ENCODE measurements around the gene RNF223. TPM values are rescaled to one million over a fixed set of nuclear protein-coding genes. Genes with fewer than 3 reads are reported as not detected.
A peak's percentile ranks its signal among the peaks of the same experiment; 100 is the strongest.

RNF223 gene
- total and polyA plus RNA-seq, 2 of the 8 experiments (the other 6 are each of a cell fraction or from before 2014, with no cell fraction given) = not detected

DNA sequence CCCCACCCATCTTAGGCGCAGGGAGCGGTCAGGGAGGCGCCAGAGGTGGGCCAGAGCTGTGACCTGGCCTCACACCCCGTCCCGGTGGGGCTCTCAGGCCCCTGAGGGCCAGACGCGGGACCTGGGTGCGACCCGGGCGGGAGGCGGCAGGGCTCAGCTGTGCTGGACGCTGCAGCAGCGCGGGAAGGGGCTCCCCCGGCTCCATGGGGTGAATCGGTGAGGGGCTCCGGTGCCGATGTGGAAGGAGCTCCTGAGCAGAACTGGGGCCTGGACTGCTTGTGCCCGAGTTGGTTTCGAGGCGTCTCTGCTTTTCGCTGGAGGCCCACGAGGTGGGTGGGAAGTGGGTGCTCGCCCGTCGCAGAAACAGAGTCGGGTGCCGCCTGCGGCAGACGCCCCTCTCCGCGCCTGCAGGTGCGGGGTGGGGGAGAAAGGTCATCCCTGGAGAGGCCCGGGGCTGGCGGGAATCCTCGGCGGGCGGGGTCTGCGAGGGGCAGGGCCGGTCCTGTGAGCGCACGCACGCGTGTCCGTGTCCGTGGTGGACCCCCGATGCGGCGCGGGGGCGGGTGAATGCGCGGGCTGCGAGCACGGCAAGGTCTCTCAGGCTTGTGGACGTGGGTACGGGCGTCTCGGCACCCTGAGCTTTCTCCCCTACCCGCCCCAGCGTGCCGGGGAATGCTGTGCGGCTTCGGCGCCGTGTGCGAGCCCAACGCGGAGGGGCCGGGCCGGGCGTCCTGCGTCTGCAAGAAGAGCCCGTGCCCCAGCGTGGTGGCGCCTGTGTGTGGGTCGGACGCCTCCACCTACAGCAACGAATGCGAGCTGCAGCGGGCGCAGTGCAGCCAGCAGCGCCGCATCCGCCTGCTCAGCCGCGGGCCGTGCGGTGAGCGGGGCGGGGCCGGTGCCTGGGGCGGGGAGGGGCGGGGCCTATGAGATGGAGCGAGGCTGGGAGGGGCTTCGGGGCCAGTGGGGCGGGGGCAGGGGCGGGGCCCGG lies 33.8 kb downstream of the RNF223 start (continued):
- TF ChIP-seq TBP (IDR thresholded peaks at IDR 0.05; ENCODE audit: low read depth, low read length) (0 out of 2 replicates have a peak, but pooled peaks have one; percentile 19), GABPA (IDR thresholded peaks at IDR 0.05; ENCODE audit: borderline replicate concordance, insufficient read depth, low read length) (peak; percentile 57; the same call in 1 of the 2 replicates), BCL11A (IDR thresholded peaks at IDR 0.05; ENCODE audit: low read depth in 2 of 2, low read length in 2 of 2) (no peak), CTCF (IDR thresholded peaks at IDR 0.05; ENCODE audit: control extremely low read depth in 1 of 3, insufficient read depth in 1 of 3, low read depth in 1 of 3, low read length in 3 of 3) (peak in 2 of 3 experiments; percentile 1 to 28; a peak in 3 of 4 replicates), MAX (IDR thresholded peaks at IDR 0.05) (peak; percentile 57; the same call in 1 of the 2 replicates), JUND (IDR thresholded peaks at IDR 0.05; ENCODE audit: low read length) (no peak), CHD2 (IDR thresholded peaks at IDR 0.05; ENCODE audit: low read length) (no peak), CREB1 (IDR thresholded peaks at IDR 0.05) (peak; percentile 22; the same call in 1 of the 2 replicates)

All from H1 (cell line).